ENCODE measurements around the gene SAMD4A. TPM values are rescaled to one million over a fixed set of nuclear protein-coding genes. Genes with fewer than 3 reads are reported as not detected.

Gene SAMD4A
- total and polyA plus RNA-seq, 10 donors = 2.3 to 31.0 (median 21.2) TPM

DNA sequence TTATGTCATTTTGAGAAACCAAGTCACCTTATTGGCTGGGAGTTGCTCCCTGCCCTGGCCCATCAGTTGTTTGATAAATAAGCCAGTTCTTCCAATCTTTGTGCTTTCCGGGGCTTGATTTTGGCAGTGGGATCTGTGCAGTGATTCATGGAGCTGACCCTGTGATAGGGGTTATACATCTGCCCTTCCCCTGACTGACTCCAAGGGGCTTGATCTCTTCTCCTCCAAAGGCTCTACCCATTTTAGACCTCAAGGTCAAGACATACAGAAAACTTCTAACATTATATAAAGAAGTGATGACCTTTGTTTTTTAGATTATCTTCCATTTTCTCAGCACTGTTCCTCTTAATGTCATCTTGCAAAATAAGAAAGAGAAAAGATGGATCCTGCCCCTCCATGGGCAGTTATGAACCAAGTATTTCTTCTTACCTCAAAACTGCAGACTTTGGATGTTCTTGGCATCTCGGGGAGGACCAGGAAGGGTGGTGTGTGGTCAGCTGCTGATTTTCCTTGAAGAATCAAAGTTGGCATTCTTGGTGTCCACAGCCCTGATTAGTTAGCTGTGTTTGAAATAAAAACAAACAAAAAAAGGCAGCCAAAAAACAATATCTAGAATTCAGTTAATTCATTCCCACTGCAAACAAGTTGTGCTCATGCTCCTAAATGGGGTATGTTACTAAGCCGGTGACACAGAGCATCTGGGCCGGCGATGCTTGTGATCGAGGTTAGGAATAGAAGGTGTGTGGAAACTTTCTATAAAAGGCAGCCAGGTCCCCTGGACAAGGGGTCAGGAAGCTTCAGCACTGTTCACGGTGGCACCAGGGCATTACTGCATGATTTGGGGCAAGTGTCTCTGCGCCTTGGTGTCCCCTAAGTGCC is 120.2 kb downstream of the SAMD4A start:
- TF ChIP-seq POLR2AphosphoS5 (IDR thresholded peaks at IDR 0.05) = no peak
- TF ChIP-seq POLR2A (IDR thresholded peaks at IDR 0.05) = no peak
- no peak for TF ChIP-seq CTCF (IDR thresholded peaks at IDR 0.05 in 8 of 11, conservative IDR thresholded peaks at IDR 0.05 in 3 of 11)
- intact Hi-C loops (cut with DNase I; ENCODE audit: low total_unique reads) = no loop called here
- WGBS, 5 donors = 80 to 95% (median 85%) methylated on average over 8 of the region's 8 CpGs
- Histone ChIP-seq H3K36me3 (no peaks in the 10 kb centered on the region), H3K4me3 (no peak overlapping the region), H3K27me3 (replicated peaks in 1 of 7) (no peaks in the 10 kb centered on the region), H3K27ac (peak overlapping the region in 7 of 8 donors; percentile 12 to 75 (median 65)), H3K9me3 (no peaks in the 10 kb centered on the region), H3K4me1 (peaks cover 3 to 43% (median 27%) of the 10 kb centered on the region in 6 donors)
- no peak for DNase-seq

- intact Hi-C loops (cut with DNase I; ENCODE audit: low total_unique reads) = no loop called here
- H3K4me3 ChIP-seq = no peak overlapping the region
- peak overlapping the region in 2 of 8 donors; percentile 12 to 55 for H3K27ac ChIP-seq
- no peak for DNase-seq
- TF ChIP-seq POLR2AphosphoS5 (IDR thresholded peaks at IDR 0.05) (no peak), POLR2A (IDR thresholded peaks at IDR 0.05) (no peak), CTCF (IDR thresholded peaks at IDR 0.05 in 8 of 11, conservative IDR thresholded peaks at IDR 0.05 in 3 of 11) (no peak)
- H3K36me3 ChIP-seq = no peaks in the 10 kb centered on the region
- 80 to 100% (median 91%) methylated on average over 2 of the region's 2 CpGs for WGBS, 5 donors
- no peaks in the 10 kb centered on the region for H3K27me3 ChIP-seq (replicated peaks in 1 of 7)
- H3K9me3 ChIP-seq = no peaks in the 10 kb centered on the region
- H3K4me1 ChIP-seq = peaks cover 3 to 43% (median 31%) of the 10 kb centered on the region in 6 donors
These were observed 120.8 kb downstream of the SAMD4A start for GRCh38 chr14:54687750-54688119.

DNA sequence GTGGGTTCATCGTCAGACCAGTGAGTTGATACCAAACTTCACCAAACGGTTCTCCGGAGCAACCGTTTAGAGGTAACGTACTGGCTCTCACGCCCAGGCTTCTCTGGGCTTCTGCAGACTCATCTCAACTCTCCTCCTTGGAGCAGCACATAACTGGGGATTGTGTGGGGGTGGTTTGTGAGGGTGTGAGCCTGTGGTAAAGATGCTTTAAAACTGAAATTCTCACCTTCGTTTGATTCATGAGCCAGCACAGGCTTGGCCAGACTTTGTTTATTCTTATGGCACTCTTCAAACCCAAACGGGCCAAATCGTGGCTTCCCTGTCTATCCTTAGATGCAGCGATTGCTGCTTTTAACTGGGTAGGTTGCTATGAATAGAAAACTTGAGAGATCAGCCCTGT is 121.3 kb downstream of the SAMD4A start:
- TF ChIP-seq POLR2AphosphoS5 (IDR thresholded peaks at IDR 0.05) (no peak), POLR2A (IDR thresholded peaks at IDR 0.05) (no peak)
- Histone ChIP-seq H3K4me1 (peaks cover 3 to 43% (median 31%) of the 10 kb centered on the region in 6 donors), H3K36me3 (no peaks in the 10 kb centered on the region), H3K9me3 (no peaks in the 10 kb centered on the region), H3K27me3 (replicated peaks in 1 of 7) (no peaks in the 10 kb centered on the region), H3K4me3 (no peak overlapping the region), H3K27ac (no peak overlapping the region)
- no peak for DNase-seq
- 81 to 86% (median 85%) methylated on average over 10 of the region's 10 CpGs for WGBS, 5 donors
- intact Hi-C loops (cut with DNase I; ENCODE audit: low total_unique reads) = no loop called here

GRCh38 chr14:54689928-54690327 is 123.0 kb downstream of the SAMD4A start:
- peaks cover 0 to 30% (median 20%) of the 10 kb centered on the region in 6 donors for H3K4me1 ChIP-seq
- H3K36me3 ChIP-seq = no peaks in the 10 kb centered on the region
- intact Hi-C loops (cut with DNase I; ENCODE audit: low total_unique reads) = loop anchor here (5.0 kb wide), 1 partner anchor 123 kb away; the partner anchor contains the start of gene SAMD4A
- TF ChIP-seq POLR2AphosphoS5 (IDR thresholded peaks at IDR 0.05) (no peak), CTCF (IDR thresholded peaks at IDR 0.05 in 8 of 11, conservative IDR thresholded peaks at IDR 0.05 in 3 of 11) (no peak), POLR2A (IDR thresholded peaks at IDR 0.05) (no peak)
- no peaks in the 10 kb centered on the region for H3K27me3 ChIP-seq (replicated peaks in 1 of 7)
- no peaks in the 10 kb centered on the region for H3K9me3 ChIP-seq
- no peak for DNase-seq
- H3K27ac ChIP-seq = no peak overlapping the region
- H3K4me3 ChIP-seq = no peak overlapping the region
- WGBS, 5 donors = 92 to 100% (median 96%) methylated on average over 1 of the region's 1 CpG
